ENCODE results near the gene ULK1. TPM values are rescaled to one million over a fixed set of nuclear protein-coding genes. Genes with fewer than 3 reads are reported as not detected.
A peak's percentile ranks its signal among the peaks of the same experiment; 100 is the strongest.

Gene ULK1
- polyA plus RNA-seq, 1 donor (not counting 4 experiments of a cell fraction or from before 2014, with no cell fraction given) = 2.3 TPM

DNA sequence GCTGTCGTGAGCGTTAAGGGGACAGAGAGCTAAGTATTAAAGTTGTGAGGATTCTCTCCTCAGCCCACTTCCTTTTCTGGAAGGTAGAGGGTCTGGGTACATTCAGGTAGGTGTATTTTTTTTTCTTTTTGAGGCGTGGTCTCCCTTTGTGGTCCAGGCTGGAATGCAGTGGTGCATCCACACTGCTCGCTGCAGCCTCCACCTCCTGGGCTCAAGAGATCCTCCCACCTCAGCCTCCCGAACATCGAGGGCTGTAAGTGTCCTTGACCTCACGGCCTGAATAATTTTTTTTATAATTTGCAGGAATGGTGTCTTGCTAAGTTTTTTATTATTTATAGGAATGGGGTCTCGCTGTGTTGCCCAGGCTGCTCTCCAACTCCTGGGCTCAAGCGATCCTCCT is 36.1 kb downstream of the ULK1 start:
- FAIRE-seq = no peak
- peaks cover 29% of the 10 kb centered on the region for H3K79me2 ChIP-seq (ENCODE audit: control insufficient read depth, insufficient read depth, low read length)
- H2AFZ ChIP-seq (ENCODE audit: control insufficient read depth, low read length) = no peak overlapping the region

DNA sequence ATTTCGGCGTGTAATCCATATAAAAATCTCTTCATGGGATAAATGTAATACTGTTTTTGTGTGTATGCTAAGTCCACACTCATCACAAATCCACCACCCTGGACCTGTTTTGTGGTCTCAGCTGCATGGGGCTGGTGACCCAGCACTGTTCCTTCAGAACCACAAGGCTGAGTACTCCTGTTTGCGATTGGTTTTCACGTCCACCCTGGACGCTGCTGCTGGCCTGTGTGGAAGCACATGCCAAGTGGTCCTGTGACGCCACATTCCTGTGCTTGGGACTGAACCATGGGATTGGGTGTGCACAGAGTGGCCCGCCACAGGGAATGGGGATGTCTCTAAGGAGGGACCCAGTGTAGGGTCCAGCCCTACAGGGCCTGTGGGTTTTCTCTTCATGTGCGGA is 39.0 kb downstream of the ULK1 start:
- H3K36me3 ChIP-seq (ENCODE audit: control insufficient read depth in 2 of 2, extremely low read depth in 1 of 2, insufficient read depth in 2 of 2, low read length in 2 of 2) = peaks cover 23 to 29% of the 10 kb centered on the region in 2 experiments

More for the DNA sequence above, 36.1 kb downstream of the ULK1 start:
- dilution Hi-C loops (cut with MboI; ENCODE audit: extremely low pct_ligation_motif_present, low sequenced_read_pairs) = no loop called here
- Histone ChIP-seq H4K20me1 (ENCODE audit: control insufficient read depth, extremely low read depth, insufficient read depth, low read length) (no peaks in the 10 kb centered on the region), H3K9me3 (ENCODE audit: control insufficient read depth, low read depth, low read length) (no peaks in the 10 kb centered on the region), H3K9me1 (ENCODE audit: control insufficient read depth, extremely low read depth, insufficient read depth, low read length) (no peaks in the 10 kb centered on the region), H3K4me2 (ENCODE audit: control insufficient read depth, extremely low read depth, insufficient read depth, low read depth, low read length) (peak overlapping the region; percentile 93), H3K9ac (ENCODE audit: control insufficient read depth, extremely low read depth, insufficient read depth, low read length) (peak overlapping the region; percentile 87), H3K27ac (ENCODE audit: control insufficient read depth, insufficient read depth, low read length) (no peak overlapping the region), H3K4me1 (ENCODE audit: control insufficient read depth, extremely low read depth, insufficient read depth, low read length) (peaks cover 8% of the 10 kb centered on the region), H3K36me3 (ENCODE audit: control insufficient read depth in 2 of 2, extremely low read depth in 1 of 2, insufficient read depth in 2 of 2, low read length in 2 of 2) (peaks cover 17 to 29% of the 10 kb centered on the region in 2 experiments), H3K27me3 (ENCODE audit: control insufficient read depth, extremely low read depth, insufficient read depth, low read length) (no peaks in the 10 kb centered on the region), H3K4me3 (ENCODE audit: control insufficient read depth in 2 of 3, extremely low read depth in 1 of 3, insufficient read depth in 2 of 3, low read depth in 1 of 3, low read length in 3 of 3) (peak overlapping the region; percentile 82 to 96 (median 94))
- no peak for TF ChIP-seq EZH2 (IDR thresholded peaks at IDR 0.05; ENCODE audit: low read length)
- TF ChIP-seq, protein P1, sequence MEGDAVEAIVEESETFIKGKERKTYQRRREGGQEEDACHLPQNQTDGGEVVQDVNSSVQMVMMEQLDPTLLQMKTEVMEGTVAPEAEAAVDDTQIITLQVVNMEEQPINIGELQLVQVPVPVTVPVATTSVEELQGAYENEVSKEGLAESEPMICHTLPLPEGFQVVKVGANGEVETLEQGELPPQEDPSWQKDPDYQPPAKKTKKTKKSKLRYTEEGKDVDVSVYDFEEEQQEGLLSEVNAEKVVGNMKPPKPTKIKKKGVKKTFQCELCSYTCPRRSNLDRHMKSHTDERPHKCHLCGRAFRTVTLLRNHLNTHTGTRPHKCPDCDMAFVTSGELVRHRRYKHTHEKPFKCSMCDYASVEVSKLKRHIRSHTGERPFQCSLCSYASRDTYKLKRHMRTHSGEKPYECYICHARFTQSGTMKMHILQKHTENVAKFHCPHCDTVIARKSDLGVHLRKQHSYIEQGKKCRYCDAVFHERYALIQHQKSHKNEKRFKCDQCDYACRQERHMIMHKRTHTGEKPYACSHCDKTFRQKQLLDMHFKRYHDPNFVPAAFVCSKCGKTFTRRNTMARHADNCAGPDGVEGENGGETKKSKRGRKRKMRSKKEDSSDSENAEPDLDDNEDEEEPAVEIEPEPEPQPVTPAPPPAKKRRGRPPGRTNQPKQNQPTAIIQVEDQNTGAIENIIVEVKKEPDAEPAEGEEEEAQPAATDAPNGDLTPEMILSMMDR (optimal IDR thresholded peaks at IDR 0.05 in 1 of 3, IDR thresholded peaks at IDR 0.05 in 1 of 3, conservative IDR thresholded peaks at IDR 0.05 in 1 of 3; ENCODE audit: extremely low read depth in 1 of 3, insufficient read depth in 2 of 3, low read length in 3 of 3) = no peak
- DNase-seq (ENCODE audit: low read depth, low spot score) = no peak

More for the DNA sequence above, 39.0 kb downstream of the ULK1 start:
- H3K27me3 ChIP-seq (ENCODE audit: control insufficient read depth, extremely low read depth, insufficient read depth, low read length) = no peaks in the 10 kb centered on the region
- H3K27ac ChIP-seq (ENCODE audit: control insufficient read depth, insufficient read depth, low read length) = no peak overlapping the region
- no peak for TF ChIP-seq EZH2 (IDR thresholded peaks at IDR 0.05; ENCODE audit: low read length)
- TF ChIP-seq, protein P1 (optimal IDR thresholded peaks at IDR 0.05 in 1 of 3, IDR thresholded peaks at IDR 0.05 in 1 of 3, conservative IDR thresholded peaks at IDR 0.05 in 1 of 3; ENCODE audit: extremely low read depth in 1 of 3, insufficient read depth in 2 of 3, low read length in 3 of 3) = no peak
- H3K9me1 ChIP-seq (ENCODE audit: control insufficient read depth, extremely low read depth, insufficient read depth, low read length) = no peaks in the 10 kb centered on the region
- no peak for DNase-seq (ENCODE audit: low read depth, low spot score)
- H3K4me2 ChIP-seq (ENCODE audit: control insufficient read depth, extremely low read depth, insufficient read depth, low read depth, low read length) = no peak overlapping the region
- H3K4me3 ChIP-seq (ENCODE audit: control insufficient read depth in 2 of 3, extremely low read depth in 1 of 3, insufficient read depth in 2 of 3, low read depth in 1 of 3, low read length in 3 of 3) = no peak overlapping the region
- no peak overlapping the region for H2AFZ ChIP-seq (ENCODE audit: control insufficient read depth, low read length)
- FAIRE-seq = no peak
- H4K20me1 ChIP-seq (ENCODE audit: control insufficient read depth, extremely low read depth, insufficient read depth, low read length) = no peaks in the 10 kb centered on the region
- peaks cover 29% of the 10 kb centered on the region for H3K79me2 ChIP-seq (ENCODE audit: control insufficient read depth, insufficient read depth, low read length)
- no peaks in the 10 kb centered on the region for H3K9me3 ChIP-seq (ENCODE audit: control insufficient read depth, low read depth, low read length)
- dilution Hi-C loops (cut with MboI; ENCODE audit: extremely low pct_ligation_motif_present, low sequenced_read_pairs) = no loop called here
- no peak overlapping the region for H3K9ac ChIP-seq (ENCODE audit: control insufficient read depth, extremely low read depth, insufficient read depth, low read length)
- H3K4me1 ChIP-seq (ENCODE audit: control insufficient read depth, extremely low read depth, insufficient read depth, low read length) = peaks cover 8% of the 10 kb centered on the region
